Stimulated activated CD4-positive, alpha-beta T cell treated with anti-CD3 and anti-CD28 coated beads, Interleukin-12 subunit alpha, Interleukin-12 subunit beta, amount 100 ng/mL, for 48 hours (primary cell): ENCODE results near the gene FMR1.

ENCODE experiments used
- DNase-seq, 3 donors: peaks; one replicate each; pipeline ENCODE4 v3.0.0-alpha.2; 2020; ENCODE audit warnings: low read depth in 2 of 3, low spot score in 1 of 3

Gene FMR1

DNA sequence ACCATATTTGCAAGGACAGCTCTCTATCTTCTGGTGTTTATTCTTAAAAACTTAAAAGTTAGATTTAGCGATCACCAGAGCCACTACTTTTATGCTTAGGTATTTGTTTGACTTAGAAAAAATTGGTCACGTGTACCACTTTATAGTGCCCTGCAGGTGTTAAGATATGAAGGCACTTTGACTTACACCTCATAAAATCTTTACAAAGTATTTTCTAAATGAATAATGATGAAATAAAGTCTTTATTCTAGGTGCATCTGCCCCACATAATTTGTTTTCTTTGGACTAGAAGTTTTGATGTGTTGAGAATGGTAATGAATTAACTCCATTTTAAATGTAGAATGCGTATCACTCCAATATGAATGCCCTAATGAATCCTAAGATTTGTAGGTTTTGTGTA is 2.9 kb downstream of the FMR1 start:
- no peak for DNase-seq

DNA sequence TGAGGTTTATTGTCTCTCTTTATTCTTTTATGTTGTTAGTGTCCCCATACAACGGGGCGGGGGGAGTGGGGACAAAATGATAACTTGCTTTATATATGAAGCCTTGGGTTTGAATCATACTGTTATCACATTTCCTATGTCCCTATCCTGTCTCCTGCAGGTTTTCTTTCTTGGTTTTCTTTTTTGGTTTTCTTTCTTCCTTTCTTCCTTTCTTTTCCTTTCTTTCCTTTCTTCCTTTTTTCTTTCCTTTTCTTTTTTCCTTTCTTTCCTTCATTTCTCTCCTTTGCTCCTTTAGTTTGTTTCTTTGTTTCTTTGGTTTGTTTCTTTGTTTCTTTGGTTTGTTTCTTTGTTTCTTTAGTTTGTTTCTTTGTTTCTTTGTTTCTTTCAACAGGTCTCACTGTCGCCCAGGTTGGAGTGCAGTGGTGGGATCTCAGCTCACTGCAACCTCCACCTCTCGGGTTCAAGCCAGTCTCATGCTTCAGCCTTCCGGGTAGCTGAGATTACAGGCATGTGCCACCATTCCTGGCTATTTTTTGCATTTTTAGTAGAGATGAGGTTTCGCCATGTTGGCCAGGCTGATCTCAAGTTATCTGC is 4.8 kb downstream of the FMR1 start:
- no peak for DNase-seq

DNA sequence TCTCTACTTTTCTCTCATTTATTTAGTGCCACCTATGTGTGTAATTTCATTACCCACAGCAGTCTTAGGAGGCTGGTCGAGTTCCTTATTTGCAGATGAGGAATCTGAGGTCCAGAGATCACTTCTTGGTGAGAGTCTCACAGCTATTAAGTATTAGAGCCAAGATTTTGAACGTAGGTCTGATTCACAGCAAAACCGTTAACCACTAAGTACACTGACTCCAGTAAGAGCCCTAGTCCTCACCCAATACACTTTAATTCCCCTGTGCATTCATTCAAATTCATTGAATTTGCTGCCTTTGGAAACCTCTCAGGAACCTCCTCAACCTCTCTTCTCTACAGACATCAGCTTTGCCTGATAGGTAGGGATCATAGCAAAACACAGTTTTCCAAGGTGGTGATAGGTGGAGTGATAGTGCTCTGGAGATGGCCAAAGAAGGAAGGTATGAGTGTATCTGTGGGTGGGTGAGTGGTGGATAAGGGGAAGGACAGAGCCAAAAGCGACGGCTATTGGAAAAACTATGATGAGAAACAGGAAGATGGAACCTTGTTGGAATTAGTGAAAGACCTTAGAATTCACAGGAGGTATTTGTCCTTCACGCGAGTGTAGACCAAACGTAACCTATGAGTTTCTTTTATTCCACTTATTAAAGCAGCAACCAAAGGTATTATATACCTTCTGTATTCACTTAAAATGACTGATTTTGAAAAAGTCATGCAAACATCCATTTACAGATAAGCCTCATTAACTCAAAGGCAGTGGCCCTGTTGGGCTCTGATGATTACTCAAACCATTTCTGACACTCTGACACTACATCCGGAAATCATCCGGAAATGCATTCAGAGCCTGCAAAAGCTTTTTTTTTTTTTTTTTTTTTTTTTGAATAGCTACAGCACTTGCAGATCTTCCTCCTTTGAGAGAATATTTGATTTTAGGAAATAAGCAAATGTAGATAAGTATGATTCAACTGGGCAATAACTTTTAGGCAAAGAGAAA is 6.3 kb downstream of the FMR1 start:
- no peak for DNase-seq

DNA sequence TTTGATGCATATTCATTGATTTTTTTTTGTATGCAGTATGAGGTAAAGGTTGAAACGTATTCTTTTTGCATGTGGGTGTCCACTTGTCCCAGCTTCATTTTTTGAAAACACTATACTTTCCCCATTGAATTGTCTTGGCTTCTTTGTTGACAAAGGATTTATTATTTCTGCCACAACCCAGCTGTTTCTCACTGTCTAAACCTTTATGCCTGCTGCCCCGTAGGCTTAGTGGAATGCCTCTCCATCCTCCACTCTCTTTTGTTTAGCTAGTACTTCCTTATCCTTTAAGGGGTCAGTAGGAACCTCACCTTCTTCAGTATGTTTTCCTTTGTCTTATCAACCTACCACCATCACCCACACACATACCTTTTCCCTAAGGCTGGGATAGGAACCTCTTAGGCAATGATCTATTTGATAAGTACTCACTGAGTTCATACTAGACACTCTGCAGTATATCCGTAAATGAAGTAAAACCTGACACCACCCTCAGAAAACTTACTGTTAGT is 8.5 kb downstream of the FMR1 start:
- no peak for DNase-seq

DNA sequence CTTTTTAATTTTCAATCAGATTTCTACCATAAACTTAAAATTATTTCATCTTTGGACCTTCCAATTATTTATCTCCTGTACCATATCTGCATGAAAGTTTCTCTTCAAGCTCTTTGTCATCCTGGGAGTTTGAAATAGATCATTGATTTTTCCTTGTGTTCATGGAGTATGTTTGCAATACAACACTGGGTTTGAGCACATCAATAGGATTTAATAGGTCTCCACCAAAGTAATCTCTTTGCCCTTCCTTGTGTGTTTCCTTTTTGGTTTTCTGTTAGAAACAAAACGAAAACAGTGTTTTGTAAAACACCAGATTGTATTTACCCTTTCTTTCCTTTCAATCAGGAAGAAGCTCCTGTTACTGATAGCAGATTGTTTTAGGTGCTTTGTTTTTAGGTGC is 11.9 kb downstream of the FMR1 start:
- no peak for DNase-seq

DNA sequence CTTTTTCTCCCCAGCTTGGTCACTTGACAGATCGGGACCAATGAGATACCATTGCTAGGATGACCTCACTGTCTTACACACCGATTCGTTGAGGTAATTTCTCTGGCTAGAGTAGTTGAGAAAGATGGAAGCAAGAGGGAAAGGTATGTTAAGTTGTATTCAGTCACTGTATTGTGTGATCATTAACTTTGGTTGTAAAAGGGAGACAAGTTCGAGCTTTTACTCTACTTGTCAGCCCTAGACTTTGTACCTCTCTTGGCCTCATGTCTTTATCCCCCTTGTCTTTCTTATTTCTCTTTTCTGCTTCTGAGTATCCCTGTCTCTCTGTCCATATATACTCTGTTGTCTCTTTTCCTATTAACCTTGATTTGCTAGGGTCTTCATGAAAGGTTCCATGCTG is 15.5 kb downstream of the FMR1 start:
- no peak for DNase-seq

DNA sequence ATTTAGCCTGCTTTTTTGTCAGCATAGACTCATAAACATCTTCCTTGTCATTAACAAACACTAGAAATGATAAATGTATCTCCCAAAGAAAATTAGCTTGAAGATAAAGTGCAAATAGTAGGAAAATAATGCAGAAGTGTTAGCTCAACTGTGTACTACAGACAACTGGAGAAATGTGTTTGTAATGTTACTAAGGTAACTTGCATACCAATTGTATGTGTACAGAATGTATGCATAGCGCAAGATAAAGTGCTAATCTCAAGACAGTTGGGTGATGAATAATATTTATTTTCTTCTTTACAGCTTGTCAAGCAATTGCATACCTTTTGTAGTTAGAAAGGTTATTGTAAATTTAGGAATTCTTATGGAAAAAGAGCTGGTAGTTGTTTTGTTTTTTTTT is 22.1 kb downstream of the FMR1 start:
- no peak for DNase-seq

DNA sequence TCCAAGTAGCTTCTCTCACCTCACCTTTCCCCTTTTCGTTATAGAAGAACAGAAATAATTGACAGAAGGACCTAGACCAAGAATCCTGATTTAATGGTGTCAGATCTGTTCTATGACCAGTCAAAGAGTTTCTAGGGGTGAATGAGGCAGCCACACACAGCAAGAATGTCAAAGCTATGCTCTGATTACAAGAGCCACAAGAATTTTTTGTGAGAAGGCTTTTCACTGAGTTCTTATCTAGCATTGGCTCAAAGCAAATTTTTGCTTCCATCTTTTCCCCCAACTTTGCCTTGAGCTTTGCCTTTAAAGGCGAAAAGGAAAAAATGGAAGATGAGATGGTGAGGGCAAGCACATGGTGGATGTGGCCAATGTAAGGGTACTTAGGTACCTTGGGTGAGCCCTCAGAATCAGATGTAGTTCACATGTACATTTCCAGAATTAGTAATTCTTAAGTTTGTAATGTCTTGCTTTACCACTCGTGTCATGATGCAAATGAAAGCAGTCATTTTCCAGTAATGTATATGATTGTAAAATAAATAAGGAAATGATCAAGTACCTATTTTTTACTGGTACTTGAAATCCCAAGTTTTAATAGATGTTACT is 23.5 kb downstream of the FMR1 start:
- no peak for DNase-seq

DNA sequence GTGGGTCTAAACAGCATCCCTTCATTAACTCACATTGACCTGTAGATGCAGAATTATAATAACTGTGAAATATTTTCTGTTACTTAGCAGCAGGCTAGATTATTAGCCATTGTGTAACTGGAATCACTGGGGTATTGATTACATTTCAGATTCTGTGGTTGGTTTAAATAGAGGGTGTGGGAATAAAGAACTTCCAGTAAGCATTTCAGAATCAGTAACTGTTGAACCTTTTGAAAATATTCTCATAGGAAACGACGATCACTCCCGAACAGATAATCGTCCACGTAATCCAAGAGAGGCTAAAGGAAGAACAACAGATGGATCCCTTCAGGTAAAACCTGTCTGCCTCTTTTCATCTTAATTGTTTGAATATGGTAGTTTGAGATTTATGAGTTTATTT is 33.6 kb downstream of the FMR1 start:
- DNase-seq: no peak

DNA sequence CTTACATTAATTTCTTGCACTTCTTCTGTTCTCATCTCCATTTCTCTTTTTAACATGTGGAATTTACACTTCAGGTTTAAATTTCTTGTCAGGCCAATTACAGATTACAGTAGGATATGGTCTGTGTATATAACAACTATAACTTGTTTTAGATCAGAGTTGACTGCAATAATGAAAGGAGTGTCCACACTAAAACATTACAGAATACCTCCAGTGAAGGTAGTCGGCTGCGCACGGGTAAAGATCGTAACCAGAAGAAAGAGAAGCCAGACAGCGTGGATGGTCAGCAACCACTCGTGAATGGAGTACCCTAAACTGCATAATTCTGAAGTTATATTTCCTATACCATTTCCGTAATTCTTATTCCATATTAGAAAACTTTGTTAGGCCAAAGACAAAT is 36.8 kb downstream of the FMR1 start:
- DNase-seq: no peak

DNA sequence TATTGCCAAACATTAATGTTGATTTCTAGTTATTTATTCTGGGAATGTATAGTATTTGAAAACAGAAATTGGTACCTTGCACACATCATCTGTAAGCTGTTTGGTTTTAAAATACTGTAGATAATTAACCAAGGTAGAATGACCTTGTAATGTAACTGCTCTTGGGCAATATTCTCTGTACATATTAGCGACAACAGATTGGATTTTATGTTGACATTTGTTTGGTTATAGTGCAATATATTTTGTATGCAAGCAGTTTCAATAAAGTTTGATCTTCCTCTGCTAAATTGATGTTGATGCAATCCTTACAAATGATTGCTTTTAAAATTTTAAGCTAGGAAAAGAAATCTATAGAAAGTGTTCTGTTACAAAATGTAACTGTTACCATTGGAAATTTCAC is 38.6 kb downstream of the FMR1 start:
- DNase-seq: no peak

DNA sequence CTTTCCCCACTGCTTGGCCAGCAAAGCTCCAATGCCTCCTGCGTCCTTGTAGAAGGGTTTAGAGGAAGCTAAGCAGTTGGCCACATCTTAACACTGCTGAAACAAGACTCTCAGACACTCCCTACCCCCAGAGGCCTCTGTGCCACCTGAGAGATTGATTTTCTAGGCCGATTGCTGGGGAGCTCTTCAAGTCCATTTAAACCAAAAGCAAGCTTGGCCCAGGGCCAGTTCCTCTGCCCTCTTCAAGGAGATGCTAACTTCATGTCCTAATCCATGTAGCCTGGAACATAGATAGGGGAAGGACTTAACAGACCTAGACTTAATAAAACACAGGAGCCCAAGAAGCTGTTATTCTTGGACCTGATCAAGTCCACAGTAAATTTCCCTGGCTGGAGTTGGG is 42.3 kb downstream of the FMR1 start:
- no peak for DNase-seq

DNA sequence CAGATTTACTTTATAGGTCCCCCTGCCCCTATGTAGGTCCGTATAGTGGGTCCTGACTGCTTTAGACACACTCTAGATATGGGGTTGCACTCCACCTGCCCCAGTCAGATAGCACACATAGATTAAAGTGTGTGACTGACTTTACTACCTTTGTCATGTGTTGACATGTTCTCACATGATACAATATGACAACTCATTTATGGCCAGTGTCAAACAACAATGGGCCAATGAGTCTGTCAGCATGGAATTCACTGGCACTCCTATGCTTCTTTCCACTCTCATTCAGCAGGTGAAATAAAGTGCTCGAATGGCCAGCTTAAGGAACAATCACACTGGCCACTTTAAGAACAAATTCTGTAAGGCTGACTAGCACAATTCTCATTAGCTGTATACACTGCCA is 45.6 kb downstream of the FMR1 start:
- no peak for DNase-seq

DNA sequence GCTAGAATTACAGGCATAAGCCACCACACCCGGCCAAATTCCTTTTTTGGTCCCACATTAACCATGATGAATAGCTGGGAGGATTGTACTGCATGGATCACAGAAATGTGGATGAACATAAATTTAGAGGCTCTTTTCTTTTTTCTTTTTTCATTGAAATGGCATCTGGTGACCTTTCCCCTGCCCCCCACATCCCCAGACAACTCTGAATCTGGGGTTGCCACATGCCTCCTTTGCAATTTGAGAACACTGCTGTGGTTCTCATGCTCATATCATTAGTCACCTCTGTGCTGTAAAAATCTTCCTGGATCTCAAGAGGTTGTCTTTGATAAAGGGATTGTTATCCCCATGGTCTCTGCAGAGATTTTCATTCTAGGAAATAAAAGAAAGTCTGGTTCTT is 46.6 kb downstream of the FMR1 start:
- DNase-seq: no peak

DNA sequence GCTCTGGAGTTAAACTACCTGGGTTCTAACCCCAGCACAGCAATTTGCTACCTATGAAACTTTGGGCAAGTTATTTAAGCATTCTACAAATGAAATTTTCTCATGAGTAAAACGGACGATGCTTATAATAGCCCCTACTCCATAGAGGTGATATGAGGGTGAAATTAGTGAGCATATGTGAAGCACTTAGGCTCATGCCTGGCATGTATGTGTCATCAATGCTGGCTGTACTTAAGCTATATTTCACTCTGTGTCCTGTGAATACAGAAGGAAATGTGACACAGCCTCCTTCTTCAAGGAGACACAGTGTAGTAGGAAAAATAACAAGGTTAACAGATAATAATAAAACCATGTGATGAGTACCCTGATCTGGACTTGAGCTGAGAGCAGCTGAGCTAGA is 49.0 kb downstream of the FMR1 start:
- DNase-seq: no peak

DNA sequence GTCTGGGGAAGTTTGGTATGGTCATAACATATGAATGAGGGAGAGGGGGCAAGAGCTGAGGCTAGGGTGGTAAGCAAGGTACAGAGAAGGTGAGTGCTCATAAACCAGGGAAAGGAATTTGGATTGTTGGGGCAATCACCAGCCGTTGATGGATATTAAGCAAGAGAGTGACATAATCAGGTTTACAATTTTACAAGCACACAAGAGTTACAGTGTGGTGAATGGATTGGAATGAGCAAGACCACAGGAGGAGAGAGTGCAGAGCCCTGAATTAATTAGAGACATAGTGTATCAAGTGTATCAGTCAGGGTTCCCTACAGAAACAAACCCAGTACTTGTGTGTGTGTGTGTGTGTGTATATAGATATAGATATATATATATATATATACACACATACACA is 50.8 kb downstream of the FMR1 start:
- DNase-seq: no peak

DNA sequence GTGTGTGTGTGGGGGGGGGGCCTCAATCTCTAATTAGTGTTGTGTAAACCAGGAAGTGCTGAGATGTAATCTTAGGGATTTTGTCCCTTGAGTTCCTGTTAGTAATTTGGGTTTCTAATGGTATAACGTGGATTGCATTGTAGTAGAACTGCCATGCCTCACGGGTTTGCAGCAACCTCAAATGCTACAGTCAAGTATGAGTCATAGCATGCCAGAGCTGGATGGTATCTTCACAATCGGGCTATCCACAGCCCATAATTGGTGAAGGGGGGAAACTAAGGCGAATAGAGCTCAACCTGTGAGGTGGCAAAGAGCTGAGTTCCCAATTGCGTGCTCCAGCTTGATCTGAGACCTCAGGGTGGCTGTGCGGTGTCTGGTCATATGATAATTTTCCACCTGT is 67.2 kb downstream of the FMR1 start:
- no peak for DNase-seq

DNA sequence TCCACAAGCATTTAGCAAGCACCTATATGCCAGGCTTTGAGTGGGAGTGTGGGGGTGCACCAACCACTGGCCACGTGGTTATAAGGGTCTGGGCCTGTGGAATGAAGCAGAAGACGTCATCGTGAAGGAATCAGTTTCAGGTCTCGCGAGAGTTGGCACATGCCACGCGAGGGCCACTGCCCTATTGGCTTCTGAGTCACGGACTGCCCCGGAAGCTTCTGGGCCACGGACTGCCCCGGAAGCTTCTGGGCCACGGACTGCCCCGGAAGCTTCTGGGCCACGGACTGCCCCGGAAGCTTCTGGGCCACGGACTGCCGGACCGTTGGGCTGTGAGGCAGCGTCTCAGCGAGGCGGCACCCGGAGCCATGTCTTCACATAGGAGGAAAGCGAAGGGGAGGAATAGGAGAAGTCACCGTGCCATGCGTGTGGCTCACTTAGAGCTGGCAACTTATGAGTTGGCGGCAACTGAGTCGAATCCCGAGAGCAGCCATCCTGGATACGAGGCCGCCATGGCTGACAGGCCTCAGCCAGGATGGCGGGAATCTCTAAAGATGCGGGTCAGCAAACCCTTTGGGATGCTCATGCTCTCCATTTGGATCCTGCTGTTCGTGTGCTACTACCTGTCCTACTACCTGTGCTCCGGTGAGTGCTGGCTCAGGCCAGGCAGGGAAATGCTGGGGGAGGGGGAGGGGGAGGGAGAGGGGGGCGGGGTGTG is 69.5 kb downstream of the FMR1 start, which contains the start of gene FMR1NB:
TSS of gene FMR1NB (plus strand) at position 300 of the 715 bp plus-strand sequence. CDS start at position 366, 66 bp downstream.
- DNase-seq: no peak
